Muscle layer of duodenum (tissue), 2 donors: ENCODE data around the gene GPER1.
"Not testable (repeated sequence)": the region's sequence is repeated elsewhere in the genome, so short reads cannot be mapped to it uniquely, and the experiment has no call there.

Source experiments
- H3K27ac ChIP-seq: one replicate; pipeline ENCODE4 v1.7.0; 2013; ENCODE audit warnings: mild to moderate bottlenecking, low read length
- H3K27me3 ChIP-seq: one replicate; pipeline ENCODE4 v1.7.0; 2013; ENCODE audit warnings: low read depth, mild to moderate bottlenecking, control low read depth, low read length
- H3K36me3 ChIP-seq, 2 donors: one replicate each; pipeline ENCODE4 v1.7.0; 2013; ENCODE audit warnings: low read length in 2 of 2, control low read depth in 1 of 2, mild to moderate bottlenecking in 1 of 2; ENCODE audit not compliant: insufficient read depth in 2 of 2, control insufficient read depth in 1 of 2
- H3K4me1 ChIP-seq, 2 donors: one replicate each; pipeline ENCODE4 v1.7.0; 2013; ENCODE audit warnings: low read length in 2 of 2, mild to moderate bottlenecking in 2 of 2, control low read depth in 1 of 2, moderate library complexity in 1 of 2; ENCODE audit not compliant: insufficient read depth in 2 of 2, control insufficient read depth in 1 of 2
- H3K4me3 ChIP-seq, 2 donors: one replicate each; pipeline ENCODE4 v1.7.0; 2013; ENCODE audit warnings: low read length in 2 of 2, low read depth in 1 of 2, mild to moderate bottlenecking in 1 of 2
- H3K9me3 ChIP-seq, 2 donors: one replicate each; pipeline ENCODE4 v1.7.0; 2013; ENCODE audit warnings: low read length in 2 of 2, control low read depth in 1 of 2, mild to moderate bottlenecking in 1 of 2; ENCODE audit not compliant: control insufficient read depth in 1 of 2
- donor health status: healthy.

GPER1 gene

DNA sequence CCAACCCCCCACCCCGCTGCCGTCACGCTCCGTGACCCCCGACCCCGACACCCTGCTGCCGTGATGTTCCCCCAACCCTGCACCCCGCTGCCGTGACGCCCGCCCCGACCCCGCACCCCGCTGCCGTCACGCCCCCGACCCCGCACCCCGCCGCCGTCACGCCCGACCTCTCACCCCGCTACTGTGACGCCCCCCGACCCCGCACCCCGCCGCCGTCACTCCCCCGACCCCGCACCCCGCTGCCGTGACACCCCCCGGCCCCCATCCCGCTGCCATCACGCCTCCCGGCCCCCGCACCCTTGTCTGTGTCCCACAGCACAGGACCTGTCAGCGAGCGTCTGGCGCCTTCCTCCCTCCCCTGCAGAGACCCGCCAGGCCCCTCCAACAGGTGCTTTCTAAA is 13.9 kb upstream of the GPER1 start:
- not testable (repeated sequence) for H3K4me1 ChIP-seq, H3K36me3 ChIP-seq, H3K27me3 ChIP-seq, H3K9me3 ChIP-seq, H3K27ac ChIP-seq, H3K4me3 ChIP-seq

DNA sequence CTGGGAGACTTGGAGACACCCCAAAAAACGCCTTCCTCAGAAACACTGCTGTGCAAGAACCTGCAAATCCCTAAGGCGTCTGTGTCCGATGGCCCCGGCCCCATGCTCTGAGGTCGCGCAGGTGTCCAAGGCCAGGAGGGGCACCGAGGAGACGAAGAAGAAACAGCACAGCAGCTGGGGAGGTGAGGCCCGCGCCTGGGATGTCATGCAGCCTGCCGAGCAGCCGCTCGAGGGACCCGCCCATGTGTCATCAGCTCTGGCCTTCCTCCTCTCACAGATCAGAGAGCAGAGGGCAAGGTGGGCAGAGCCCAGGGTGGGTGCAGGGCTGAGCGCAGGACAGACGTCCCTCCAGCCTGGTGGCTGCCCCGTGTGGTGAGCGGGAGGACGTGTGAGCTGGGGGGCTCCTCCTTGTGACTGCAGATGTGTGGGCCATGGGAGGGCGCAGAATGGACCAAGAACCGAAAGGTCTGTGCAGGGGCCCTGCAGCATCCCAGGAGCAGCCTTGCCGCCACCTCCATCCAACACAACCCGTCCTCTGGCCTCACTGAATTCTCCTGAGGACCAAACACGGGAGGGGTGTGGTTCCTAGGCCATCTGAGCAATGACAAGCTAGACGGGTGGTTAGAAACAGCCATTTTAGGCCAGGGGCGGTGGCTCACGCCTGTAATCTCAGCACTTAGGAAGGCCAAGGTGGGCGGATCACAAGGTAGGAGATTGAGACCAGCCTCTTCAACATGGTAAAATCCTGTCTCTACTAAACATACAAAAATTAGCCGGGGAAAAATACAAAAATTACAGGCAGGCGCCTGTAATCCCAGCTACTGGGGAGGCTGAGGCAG is 13.1 kb upstream of the GPER1 start:
- peaks cover 0 to 5% of the 10 kb centered on the region in 2 donors for H3K4me1 ChIP-seq
- H3K27me3 ChIP-seq, result no peaks in the 10 kb centered on the region
- no peak overlapping the region for H3K27ac ChIP-seq
- H3K36me3 ChIP-seq, result no peaks in the 10 kb centered on the region
- H3K4me3 ChIP-seq, result no peak overlapping the region
- no peaks in the 10 kb centered on the region for H3K9me3 ChIP-seq

DNA sequence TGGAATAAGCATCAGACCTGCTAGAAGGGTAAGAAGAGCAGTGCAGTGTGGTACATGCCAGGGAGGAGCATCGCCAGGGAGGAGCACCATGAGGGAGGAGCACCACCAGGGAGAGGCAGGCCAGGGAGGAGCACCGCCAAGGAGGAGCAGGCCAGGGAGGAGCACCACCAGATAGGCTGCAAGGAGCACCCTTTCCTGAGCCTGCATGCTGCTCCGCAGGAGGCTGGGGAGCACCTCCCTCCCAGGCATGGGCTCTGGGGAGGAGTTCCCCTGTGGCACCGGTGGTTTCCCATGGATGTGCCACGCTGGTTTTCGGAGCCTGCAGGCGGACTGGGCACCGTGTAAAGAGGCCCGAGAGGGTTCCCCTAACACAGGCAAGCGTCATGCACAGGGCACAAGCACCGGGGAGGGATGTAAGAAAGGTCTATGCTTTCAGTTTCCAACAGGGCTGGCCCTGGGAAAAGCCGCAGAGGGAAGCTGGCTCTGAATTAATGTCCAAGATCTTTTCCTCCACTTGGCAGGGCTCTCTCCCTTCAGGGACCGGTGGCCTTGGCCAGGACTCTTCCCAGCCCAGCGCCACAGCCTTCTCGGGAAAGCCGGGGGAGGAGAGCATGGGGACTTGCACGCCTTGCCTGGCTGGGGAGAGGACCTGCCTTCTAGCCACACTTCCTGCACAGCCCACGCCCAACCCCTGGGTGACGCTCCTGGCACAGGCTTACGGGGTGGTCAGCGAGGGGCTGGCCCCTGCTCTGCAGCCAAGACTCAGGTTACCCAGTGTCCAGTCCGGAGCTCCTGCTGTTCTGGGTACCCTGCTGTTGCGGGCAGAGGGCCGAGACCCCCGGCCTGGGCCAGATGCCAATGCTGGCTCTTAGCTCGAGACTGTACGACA is 11.5 kb upstream of the GPER1 start:
- H3K36me3 ChIP-seq, result no peaks in the 10 kb centered on the region
- H3K27me3 ChIP-seq, result no peaks in the 10 kb centered on the region
- no peak overlapping the region for H3K4me3 ChIP-seq

GRCh38 chr7:1078519-1078918 is 9.4 kb upstream of the GPER1 start:
- H3K27ac ChIP-seq, result no peak overlapping the region
- peaks cover 0 to 22% of the 10 kb centered on the region in 2 donors for H3K4me1 ChIP-seq
- H3K4me3 ChIP-seq, result no peak overlapping the region
- H3K27me3 ChIP-seq, result no peaks in the 10 kb centered on the region
- H3K9me3 ChIP-seq, result no peaks in the 10 kb centered on the region
- H3K36me3 ChIP-seq, result no peaks in the 10 kb centered on the region

More for the DNA sequence above, 11.5 kb upstream of the GPER1 start:
- no peak overlapping the region for H3K27ac ChIP-seq
- H3K9me3 ChIP-seq, result no peaks in the 10 kb centered on the region
- peaks cover 0 to 9% of the 10 kb centered on the region in 2 donors for H3K4me1 ChIP-seq

DNA sequence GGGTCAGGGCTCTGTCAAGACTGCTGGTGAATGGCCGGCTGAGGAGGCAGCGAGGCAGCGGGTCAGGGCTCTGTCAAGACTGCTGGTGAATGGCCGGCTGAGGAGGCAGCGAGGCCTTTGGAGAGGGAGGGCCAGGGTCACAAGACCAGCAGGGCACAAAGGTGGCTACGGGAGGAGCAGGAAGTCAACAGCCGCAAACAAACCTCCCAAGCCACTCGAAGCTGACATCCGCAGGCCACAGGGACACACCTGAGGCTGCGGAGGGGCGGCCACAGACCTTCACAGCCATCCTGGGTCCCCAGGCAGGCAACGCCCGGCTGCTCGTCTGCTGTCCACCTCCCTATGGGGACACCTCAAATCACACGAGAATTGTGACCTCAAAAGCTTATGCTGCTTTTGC is 8.9 kb upstream of the GPER1 start:
- Histone ChIP-seq H3K36me3 (no peaks in the 10 kb centered on the region), H3K4me1 (peaks cover 0 to 22% of the 10 kb centered on the region in 2 donors), H3K9me3 (no peaks in the 10 kb centered on the region), H3K27ac (no peak overlapping the region), H3K27me3 (no peaks in the 10 kb centered on the region), H3K4me3 (no peak overlapping the region)

GRCh38 chr7:1079546-1079945 is 8.4 kb upstream of the GPER1 start:
- Histone ChIP-seq H3K27me3 (no peaks in the 10 kb centered on the region), H3K4me3 (no peak overlapping the region), H3K36me3 (no peaks in the 10 kb centered on the region), H3K4me1 (peaks cover 0 to 22% of the 10 kb centered on the region in 2 donors), H3K27ac (no peak overlapping the region), H3K9me3 (no peaks in the 10 kb centered on the region)

GRCh38 chr7:1080252-1080920 is 7.5 kb upstream of the GPER1 start:
- no peaks in the 10 kb centered on the region for H3K9me3 ChIP-seq
- no peaks in the 10 kb centered on the region for H3K36me3 ChIP-seq
- no peak overlapping the region for H3K4me3 ChIP-seq
- peaks cover 0 to 22% of the 10 kb centered on the region in 2 donors for H3K4me1 ChIP-seq
- H3K27ac ChIP-seq, result no peak overlapping the region
- no peaks in the 10 kb centered on the region for H3K27me3 ChIP-seq

GRCh38 chr7:1080921-1081255 is 7.0 kb upstream of the GPER1 start:
- H3K4me3 ChIP-seq, result no peak overlapping the region
- H3K9me3 ChIP-seq, result no peaks in the 10 kb centered on the region
- H3K4me1 ChIP-seq, result peaks cover 0 to 21% of the 10 kb centered on the region in 2 donors
- H3K36me3 ChIP-seq, result no peaks in the 10 kb centered on the region
- H3K27me3 ChIP-seq, result no peaks in the 10 kb centered on the region
- H3K27ac ChIP-seq, result no peak overlapping the region

GRCh38 chr7:1081336-1081735 is 6.6 kb upstream of the GPER1 start:
- Histone ChIP-seq H3K4me1 (peaks cover 0 to 19% of the 10 kb centered on the region in 2 donors), H3K27ac (no peak overlapping the region), H3K4me3 (no peak overlapping the region), H3K9me3 (no peaks in the 10 kb centered on the region), H3K27me3 (no peaks in the 10 kb centered on the region), H3K36me3 (no peaks in the 10 kb centered on the region)

- no peaks in the 10 kb centered on the region for H3K27me3 ChIP-seq
- no peaks in the 10 kb centered on the region for H3K9me3 ChIP-seq
- peaks cover under 1 to 24% of the 10 kb centered on the region in 2 donors for H3K4me1 ChIP-seq
- H3K4me3 ChIP-seq, result no peak overlapping the region
- no peak overlapping the region for H3K27ac ChIP-seq
- no peaks in the 10 kb centered on the region for H3K36me3 ChIP-seq
Measured at GRCh38 chr7:1081931-1082401, 5.9 kb upstream of the GPER1 start.
